GM19397 (cell line): ENCODE results near the gene RNU1-3.
"Not testable (repeated sequence)": the region's sequence is repeated elsewhere in the genome, so short reads cannot be mapped to it uniquely, and the experiment has no call there.

Experiments
- ATAC-seq: cut with Tn5 transposase; IDR thresholded peaks from one replicate; pipeline ENCODE4 v1.9.1; 2021; ENCODE audit warnings: mild to moderate bottlenecking, moderate library complexity; ENCODE audit not compliant: unreplicated experiment

Gene RNU1-3

GRCh38 chr1:16639091-16640031 is 27.4 kb downstream of the RNU1-3 start:
- not testable (repeated sequence) for ATAC-seq

- not testable (repeated sequence) for ATAC-seq
These were observed 28.6 kb downstream of the RNU1-3 start for GRCh38 chr1:16637941-16638778.

GRCh38 chr1:16636551-16637195 is 30.1 kb downstream of the RNU1-3 start:
- ATAC-seq, result not testable (repeated sequence)

GRCh38 chr1:16635959-16636358 is 30.8 kb downstream of the RNU1-3 start:
- not testable (repeated sequence) for ATAC-seq

- ATAC-seq, result not testable (repeated sequence)
These were observed 33.0 kb downstream of the RNU1-3 start for GRCh38 chr1:16633540-16634282.

- ATAC-seq, result not testable (repeated sequence)
These were observed 34.5 kb downstream of the RNU1-3 start for GRCh38 chr1:16632044-16632850.

GRCh38 chr1:16631248-16632043 is 35.3 kb downstream of the RNU1-3 start:
- ATAC-seq, result no peak

GRCh38 chr1:16630661-16631247 is 36.0 kb downstream of the RNU1-3 start:
- no peak for ATAC-seq

- not testable (repeated sequence) for ATAC-seq
These were observed 36.7 kb downstream of the RNU1-3 start for GRCh38 chr1:16629916-16630530.

- no peak for ATAC-seq
These were observed 38.2 kb downstream of the RNU1-3 start for GRCh38 chr1:16628361-16629111.

GRCh38 chr1:16626409-16626983 is 40.3 kb downstream of the RNU1-3 start:
- ATAC-seq, result not testable (repeated sequence)

- ATAC-seq, result no peak
These were observed 41.0 kb downstream of the RNU1-3 start for GRCh38 chr1:16625497-16626408.

- not testable (repeated sequence) for ATAC-seq
These were observed 42.7 kb downstream of the RNU1-3 start for GRCh38 chr1:16623812-16624719.

GRCh38 chr1:16623337-16623736 is 43.4 kb downstream of the RNU1-3 start:
- ATAC-seq, result not testable (repeated sequence)
